GM18519 (cell line): ENCODE results near the gene TNFRSF1A.

Source experiments
- ATAC-seq: cut with Tn5 transposase; IDR thresholded peaks from one replicate; pipeline ENCODE4 v1.9.1; 2021; ENCODE audit warnings: mild to moderate bottlenecking, moderate library complexity; ENCODE audit not compliant: unreplicated experiment, low FRiP score

The TNFRSF1A gene

GRCh38 chr12:6281081-6281809, 60.6 kb downstream of the TNFRSF1A start:
- no peak for ATAC-seq

- ATAC-seq = no peak
Measured at GRCh38 chr12:6280672-6281071, 61.2 kb downstream of the TNFRSF1A start.

- ATAC-seq = no peak
Measured at GRCh38 chr12:6280053-6280469, 61.8 kb downstream of the TNFRSF1A start.

GRCh38 chr12:6279631-6280030, 62.2 kb downstream of the TNFRSF1A start:
- ATAC-seq = no peak

- ATAC-seq = no peak
Measured at GRCh38 chr12:6279256-6279628, 62.6 kb downstream of the TNFRSF1A start.
